Adipose tissue (tissue), 3 donors: ENCODE results near the gene MRPS15. TPM values are rescaled to one million over a fixed set of nuclear protein-coding genes. Genes with fewer than 3 reads are reported as not detected.
A peak's percentile ranks its signal among the peaks of the same experiment; 100 is the strongest.
"Not testable (repeated sequence)": the region's sequence is repeated elsewhere in the genome, so short reads cannot be mapped to it uniquely, and the experiment has no call there.

ENCODE experiments used
- H3K27ac ChIP-seq: one replicate; pipeline ENCODE4 v1.5.1; 2013; ENCODE audit warnings: low read depth, low read length
- WGBS, 3 donors: extraction: QIAGEN DNeasy Blood & Tissue Kit; methylation state at CpG; one replicate each; pipeline ENCODE4 v1.1.7; 2013; 5-methylcytosine and 5-hydroxymethylcytosine counted together
- polyA plus RNA-seq, 3 donors: library from polyadenylated mRNA; stranded (reverse); fragments of 200-250 nt; gene quantifications; one replicate each; pipeline ENCODE4 v1.2.3, GENCODE V29; 2013
- donor health status: healthy with polysubstance abuse.
- donor health status: Bipolar disorder and iron deficiency.
- donor health status: healthy.

Gene MRPS15
- polyA plus RNA-seq, 3 donors, result 69.1 to 142 (median 130) TPM

DNA sequence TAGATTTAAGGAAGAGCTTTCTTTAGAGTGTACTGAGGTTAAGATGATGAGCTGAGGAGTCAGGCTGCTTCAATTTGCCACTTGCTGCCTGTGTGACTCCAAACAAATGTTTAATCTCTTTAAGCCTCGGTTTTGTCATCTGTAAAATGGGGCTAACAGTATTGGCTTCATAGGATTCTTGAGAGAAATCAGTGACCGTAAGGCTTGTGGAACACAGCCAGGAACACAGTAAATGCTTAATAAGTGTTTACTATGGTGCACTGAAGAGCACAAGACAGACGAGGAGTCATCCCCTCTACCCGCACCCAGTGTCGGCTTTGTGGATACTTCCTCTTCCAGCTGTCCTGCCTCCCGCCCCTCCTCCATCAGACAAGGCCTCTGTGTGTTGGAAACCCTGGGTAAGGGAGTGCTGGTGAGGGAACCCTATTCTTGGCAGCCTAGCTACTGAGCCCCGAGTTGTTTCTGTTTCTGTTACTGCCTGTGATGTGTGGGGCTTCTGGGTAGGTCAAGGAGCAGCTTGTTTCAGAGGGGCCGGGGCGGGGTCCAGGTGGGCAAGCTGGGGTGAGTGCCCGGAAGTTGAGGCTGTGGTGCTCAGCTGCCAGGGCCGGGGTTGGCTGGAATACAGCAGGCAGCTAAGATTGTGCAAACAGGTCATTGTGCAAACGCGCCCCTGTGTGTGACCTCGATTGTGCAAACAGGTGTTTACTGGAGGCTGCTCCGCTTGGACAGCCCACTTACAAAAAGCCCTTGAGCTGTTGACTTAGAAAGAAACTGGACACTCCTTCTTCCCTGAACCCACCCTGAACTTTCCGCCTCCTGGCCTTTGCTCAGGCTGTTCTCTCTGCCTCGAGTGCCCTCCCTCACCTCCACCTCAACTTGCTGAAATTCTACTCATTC is 22.5 kb upstream of the MRPS15 start:
- WGBS, 3 donors, result 34 to 40% (median 39%) methylated on average over 17 of the region's 17 CpGs
- H3K27ac ChIP-seq, result peak overlapping the region; percentile 28

DNA sequence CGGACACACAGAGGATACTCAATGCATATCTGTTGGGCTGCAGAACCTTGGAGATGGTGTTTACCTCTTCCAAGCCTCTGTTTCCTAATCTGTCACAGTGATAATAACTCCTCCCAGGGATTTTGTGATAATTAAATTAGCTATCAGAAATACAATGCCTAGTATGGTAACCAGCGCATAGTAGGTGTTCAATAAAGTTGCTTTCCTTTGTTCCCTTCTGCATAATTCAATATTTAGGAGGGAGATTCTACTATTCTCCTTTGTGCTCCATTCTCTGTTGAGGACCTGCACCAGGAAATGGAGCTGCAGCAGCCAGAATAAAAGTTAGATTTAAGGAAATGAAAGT is 21.9 kb upstream of the MRPS15 start:
- H3K27ac ChIP-seq, result peak overlapping the region; percentile 77

DNA sequence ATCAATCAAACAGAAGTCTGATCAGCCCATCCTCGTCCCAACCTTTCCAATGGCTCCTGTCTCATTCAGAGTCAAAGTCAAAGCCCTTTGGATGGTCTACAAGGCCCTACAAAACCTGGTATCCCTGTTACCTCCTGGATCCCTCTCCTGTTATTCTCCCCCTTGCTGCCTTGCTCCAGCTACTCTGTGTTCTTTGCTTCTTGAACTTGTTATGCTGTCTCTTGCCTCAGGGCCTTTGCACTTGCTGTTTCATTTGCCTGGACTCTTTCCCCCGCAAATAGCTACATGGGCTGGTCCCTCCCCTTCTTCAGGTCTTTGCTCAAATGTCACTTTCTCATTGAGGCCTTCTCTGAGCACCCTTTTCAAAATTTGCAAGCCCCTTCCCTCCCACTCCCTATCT is 19.9 kb upstream of the MRPS15 start:
- no peak overlapping the region for H3K27ac ChIP-seq
- WGBS, 3 donors, result 87 to 88% (median 87%) methylated on average over 2 of the region's 2 CpGs

More for the DNA sequence above, 21.9 kb upstream of the MRPS15 start:
- 88 to 95% (median 89%) methylated on average over 2 of the region's 2 CpGs for WGBS, 3 donors

DNA sequence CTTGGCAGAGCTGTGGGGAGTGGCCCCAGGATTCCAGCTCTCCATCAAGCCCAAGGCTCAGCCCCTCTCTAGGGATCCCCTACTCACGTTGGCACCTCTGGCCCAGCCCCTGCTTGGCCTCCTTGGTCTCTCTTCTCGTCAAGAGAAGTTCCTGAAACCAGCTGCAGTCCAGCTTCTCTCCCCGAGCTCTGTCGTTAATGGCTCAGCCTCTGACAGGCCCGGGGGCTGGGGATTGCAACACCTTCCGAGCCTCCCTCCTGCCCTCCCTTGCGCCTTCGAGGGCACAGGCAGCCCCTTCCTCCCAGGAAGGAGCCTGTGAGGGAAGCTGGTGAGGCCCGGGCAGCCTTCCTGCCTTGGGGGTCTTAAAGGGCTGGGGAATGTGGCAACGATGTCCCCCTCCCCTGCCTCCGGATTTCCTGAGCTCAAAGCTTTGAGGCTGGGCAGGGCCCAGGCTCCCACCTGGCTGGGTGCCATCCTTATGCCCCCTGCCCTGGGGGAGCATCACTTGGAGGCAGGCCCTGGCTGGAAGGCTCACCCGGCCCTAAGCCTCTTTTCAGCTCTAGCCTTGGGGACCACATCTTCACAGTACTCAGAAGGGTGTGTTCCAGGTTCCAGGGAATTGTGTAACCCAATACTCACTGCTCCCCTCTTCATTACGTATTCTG is 18.7 kb upstream of the MRPS15 start, which contains the start of gene CSF3R:
CSF3R (minus strand) TSS at position 190 of the 665 bp plus-strand sequence. CDS start 3,417 bp downstream, outside the sequence.
- no peak within 1 kb of the TSS for H3K27ac ChIP-seq
- WGBS, 3 donors, result 25 to 54% (median 26%) methylated on average over 13 of the region's 13 CpGs

DNA sequence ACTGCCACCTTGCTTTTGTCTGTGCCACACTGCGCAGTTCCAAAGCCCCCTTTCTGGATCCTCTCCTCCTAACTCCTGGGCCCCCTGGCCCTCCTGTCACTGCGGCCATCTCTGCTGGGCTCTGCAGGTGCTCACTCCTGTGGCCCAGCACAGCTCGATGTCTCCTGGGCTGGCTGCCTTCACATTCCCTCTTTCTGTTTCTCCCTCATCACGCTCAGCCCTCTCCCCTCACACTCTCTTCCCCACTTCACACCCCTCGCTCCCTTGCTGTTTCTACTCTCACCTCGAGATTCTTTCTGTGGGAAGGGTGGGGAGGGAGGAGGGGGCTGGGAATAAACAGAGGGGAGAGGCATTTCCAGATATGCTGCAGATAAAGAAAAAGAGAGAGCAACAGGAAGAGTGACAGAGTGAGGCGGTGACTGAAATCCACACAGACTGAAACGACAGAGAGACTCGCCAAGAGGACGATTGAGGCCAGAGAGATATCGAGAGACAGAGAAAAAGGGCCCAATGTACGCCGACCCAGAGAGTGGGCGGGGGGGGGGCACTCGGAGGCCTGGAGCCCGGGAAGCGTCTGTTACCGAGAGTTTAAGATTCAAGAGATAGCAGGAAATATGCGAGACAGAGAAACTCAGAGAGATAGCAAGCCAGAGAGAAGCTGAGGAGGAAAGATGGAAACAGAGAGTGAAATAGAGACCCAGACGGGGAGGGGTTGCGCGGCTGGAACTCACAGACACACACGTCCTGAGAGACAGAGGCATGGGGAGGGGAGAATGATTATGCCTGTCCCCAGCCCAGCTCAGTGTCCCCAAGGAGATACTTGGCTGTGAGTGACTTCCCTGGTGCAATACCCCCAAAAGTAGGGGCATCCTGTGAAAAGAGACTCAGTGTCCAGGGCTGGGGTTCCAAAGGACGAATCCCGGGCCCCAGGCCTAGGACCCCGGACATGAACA is 17.9 kb upstream of the MRPS15 start:
- WGBS, 3 donors, result 20 to 40% (median 23%) methylated on average over 26 of the region's 26 CpGs

DNA sequence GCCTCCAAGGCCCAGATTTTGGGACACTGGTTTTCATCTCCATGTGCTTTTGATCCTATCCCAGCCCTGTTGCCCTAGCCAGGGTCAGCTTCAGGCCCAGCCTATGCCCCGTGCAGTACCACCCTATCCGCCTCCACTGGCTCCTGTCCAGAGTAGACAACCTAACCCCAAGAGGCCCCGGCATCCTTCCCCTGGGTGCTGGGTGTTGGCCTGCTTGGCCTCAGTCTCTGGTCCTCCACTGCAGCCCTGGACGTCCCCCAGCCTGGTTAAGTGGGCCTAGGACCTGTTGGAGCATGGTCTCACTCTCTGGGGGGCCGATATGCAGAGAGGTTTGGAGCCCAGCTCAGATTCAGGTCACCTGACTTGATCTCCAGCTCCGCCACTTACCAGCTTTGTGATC is 16.9 kb upstream of the MRPS15 start:
- WGBS, 3 donors, result 71 to 81% (median 77%) methylated on average over 6 of the region's 6 CpGs
- no peak overlapping the region for H3K27ac ChIP-seq

More for the DNA sequence above, 17.9 kb upstream of the MRPS15 start:
- no peak overlapping the region for H3K27ac ChIP-seq

DNA sequence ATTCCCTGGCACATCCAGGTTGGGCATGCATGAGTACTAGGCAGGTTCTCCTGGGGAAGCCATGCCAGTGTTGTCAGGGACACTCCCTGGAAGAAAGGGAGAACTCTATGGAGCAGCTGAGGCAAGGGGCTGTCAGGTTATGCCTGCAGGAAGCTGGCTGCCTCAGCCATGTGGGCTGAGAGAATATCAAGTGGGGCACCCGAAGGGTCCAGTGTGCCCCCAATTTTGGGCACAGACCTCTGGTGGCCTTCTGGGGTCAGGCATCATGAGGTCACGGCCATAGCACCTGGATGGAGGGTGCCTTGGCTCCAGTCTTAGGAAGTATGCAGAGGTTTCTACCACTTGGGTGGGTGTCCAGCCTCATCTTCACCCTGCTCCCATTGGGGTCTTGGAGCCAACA is 16.0 kb upstream of the MRPS15 start:
- 71 to 92% (median 92%) methylated on average over 2 of the region's 2 CpGs for WGBS, 3 donors
- H3K27ac ChIP-seq, result no peak overlapping the region

DNA sequence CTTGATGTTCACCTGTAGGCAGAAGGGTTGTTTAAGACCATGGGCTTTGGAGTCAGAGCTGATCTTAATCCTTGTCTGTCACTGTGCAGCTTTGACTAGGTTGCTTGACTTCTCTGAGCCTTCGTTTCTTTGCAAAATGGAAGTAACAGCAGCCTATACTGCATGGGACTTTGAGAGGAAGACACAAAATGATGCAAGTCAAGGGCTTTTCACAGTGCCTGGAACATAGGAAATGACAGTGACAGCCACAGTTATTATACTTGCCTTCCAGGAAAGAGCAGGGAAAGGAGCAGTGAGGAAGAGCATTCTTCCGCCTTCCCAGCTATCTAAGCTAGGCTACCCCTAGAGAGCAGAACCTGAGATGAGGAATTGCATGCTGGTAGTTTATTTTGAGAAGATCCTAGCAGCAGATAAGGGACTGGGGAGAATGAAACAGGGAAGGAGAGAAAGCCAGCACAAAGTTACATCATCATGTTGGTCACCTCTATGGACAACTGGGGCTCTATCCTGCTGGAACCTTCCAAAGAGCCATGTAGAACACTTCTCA is 15.4 kb upstream of the MRPS15 start:
- 48 to 77% (median 63%) methylated on average over 2 of the region's 2 CpGs for WGBS, 3 donors
- no peak overlapping the region for H3K27ac ChIP-seq

DNA sequence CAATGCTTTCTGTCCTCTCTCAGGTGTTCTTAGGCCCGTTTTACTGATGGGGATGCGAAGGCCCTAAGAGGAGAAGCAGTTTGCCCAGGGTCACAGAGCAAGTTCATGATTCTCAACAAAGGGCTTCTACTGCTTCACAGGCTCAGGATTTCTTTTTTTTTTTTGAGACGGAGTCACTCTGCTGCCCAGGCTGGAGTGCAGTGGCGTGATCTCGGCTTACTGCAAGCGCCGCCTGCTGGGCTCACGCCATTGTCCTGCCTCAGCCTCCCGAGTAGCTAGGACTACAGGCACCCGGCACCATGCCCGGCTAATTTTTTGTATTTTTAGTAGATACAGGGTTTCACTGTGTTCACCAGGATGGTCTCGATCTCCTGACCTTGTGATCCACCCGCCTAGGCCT is 13.4 kb upstream of the MRPS15 start:
- not testable (repeated sequence) for H3K27ac ChIP-seq
- 84 to 90% (median 90%) methylated on average over 13 of the region's 13 CpGs for WGBS, 3 donors

DNA sequence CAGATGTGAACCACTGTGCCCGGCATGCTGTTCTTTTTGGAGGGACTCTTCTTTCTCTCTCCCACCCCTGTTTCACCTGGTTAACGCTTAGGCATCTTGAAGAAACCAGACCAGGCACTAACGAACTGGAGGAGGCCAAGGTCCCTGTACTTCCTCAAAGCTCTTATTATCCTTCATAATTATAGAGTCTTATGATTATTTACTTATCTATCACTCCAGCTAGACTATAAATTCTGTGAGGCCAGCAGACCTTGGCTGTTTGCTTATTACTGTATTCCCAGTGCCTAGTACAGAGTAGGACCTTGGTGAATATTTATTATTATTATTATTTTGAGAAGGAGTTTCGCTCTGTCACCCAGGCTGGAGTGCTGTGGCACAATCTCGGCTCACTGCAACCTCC is 12.8 kb upstream of the MRPS15 start:
- 75 to 85% (median 80%) methylated on average over 5 of the region's 5 CpGs for WGBS, 3 donors
- no peak overlapping the region for H3K27ac ChIP-seq

DNA sequence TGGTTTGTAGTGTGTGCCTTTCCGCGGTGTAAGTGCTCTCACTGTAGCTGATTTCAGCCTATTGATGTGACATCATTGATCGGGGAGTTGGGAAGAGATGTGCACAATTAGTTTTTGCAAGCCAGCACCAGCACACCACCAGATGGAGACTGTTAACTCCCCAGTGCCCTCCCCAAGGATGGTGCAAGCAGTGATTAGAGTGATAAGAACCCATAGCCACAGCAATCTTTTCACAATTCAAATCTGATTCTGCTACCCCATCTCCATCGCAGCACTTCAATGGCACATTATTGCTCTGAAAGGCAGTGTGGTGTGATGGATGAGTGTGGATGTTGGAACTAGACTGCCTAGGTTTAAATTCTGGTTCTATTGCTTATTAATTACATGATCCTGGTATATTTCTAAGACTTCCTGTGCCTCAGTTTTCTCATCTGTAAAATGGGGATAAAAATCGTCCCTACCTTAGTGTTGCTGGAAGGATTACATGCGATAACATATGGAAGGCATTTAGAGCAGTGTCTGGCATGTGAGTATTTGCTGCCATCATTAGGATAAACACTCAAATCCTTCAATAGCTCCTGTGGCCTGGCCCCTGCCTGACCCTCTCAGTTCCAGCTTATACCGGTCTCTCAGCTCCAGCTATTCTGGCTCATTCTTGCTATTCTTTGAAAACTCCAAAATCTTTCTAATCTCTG is 11.9 kb upstream of the MRPS15 start:
- WGBS, 3 donors, result 77 to 87% (median 87%) methylated on average over 7 of the region's 7 CpGs

DNA sequence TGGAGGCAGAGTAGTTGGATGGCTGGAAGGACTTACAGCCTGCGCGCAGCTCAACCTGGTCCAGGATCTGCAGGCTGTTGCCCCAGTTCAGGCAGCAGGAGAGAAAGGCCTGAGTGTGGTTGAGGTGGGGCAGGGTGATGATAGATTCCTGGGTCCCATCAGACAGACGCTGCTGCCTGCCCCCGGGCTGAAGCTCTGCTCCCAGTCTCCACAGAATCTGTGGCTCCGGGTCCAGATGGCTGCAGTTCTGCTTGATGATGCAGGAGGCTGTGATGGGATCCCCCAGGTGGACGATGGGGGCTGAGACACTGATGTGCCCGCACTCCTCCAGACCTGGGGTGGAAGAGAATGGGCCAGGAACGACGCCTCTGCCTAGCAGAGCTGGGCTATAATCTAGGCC is 11.2 kb upstream of the MRPS15 start:
- WGBS, 3 donors, result 74 to 82% (median 82%) methylated on average over 9 of the region's 9 CpGs
- H3K27ac ChIP-seq, result no peak overlapping the region

More for the DNA sequence above, 11.9 kb upstream of the MRPS15 start:
- H3K27ac ChIP-seq, result no peak overlapping the region

DNA sequence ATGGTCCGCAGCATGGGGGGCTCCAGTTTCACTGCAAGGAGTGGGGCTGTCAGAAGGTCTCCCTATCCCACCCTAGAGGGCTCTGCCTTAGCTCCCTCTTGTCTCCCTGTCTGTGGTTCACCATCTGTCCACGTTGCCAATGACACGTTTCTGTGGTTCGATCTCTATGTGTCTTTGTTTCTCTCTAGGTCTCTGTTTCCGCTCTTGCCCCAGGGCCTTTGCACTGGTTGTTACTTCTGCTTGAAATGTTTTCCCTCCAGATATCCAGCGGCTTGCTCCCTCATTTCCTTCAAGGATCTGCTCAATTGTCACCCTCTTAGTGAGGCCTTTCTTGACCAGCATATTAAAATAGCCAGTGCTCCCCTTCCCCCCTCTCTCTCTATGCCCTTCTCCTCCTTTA is 8.5 kb upstream of the MRPS15 start:
- 85 to 88% (median 87%) methylated on average over 6 of the region's 6 CpGs for WGBS, 3 donors
- H3K27ac ChIP-seq, result no peak overlapping the region

DNA sequence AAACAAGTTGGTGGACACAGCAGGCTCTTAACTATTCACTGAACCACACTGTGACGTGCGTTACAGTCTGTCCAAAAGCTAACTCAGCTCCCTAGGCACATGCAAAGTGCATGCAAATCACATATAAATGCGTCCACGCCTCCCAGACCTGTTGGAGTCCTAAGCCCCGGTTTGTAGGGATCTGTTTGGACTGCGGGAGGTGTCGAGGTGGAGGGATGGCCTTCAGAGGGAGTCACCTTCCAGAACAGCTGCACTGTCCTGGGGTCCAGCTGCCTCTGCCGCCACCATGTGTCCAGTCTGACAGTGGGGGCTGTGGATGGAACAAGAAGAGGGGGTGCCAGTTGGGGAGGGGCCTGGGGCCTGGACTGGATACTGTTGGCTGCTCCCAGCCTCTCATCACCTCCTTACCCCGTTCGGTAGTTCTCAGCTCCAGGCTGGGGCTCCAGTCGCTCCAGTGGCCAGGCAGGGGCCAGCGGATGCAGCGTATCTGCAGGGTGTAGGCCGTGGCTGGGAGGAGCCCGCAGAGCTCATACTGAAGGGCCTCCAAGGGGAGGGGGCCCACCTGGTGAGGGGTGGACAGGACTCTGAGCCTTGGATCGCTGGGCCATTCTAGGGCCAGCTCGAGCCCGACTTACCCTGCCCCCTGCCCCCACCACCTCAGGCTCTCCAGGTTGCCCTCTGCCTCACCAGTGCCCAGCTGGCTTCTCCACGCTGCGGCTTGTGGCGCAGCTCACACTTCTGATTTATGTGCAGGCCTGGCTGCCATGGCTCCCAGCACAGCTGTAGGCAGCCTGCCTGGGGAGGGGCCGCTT is 7.9 kb upstream of the MRPS15 start:
- WGBS, 3 donors, result 64 to 72% (median 71%) methylated on average over 22 of the region's 22 CpGs
- H3K27ac ChIP-seq, result no peak overlapping the region

DNA sequence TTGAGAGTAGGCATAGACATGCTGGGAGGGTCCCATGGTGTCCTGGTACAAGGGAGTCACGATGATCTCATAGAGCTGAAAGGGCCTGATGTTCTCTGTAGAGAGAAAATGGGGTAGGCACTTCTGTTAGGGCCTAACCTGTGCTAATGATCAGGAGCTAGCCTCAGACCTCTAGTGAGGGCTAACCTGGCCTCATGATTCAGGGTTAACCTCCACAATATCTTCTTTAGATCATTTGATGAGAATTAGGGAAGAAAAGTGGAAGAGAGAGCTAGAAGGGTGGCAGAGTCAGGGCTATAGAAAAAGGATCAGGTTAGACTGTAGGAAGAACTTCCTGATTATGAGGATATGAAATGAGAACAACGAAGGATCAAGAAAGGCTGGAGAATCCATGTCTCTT is 5.0 kb upstream of the MRPS15 start:
- 82 to 94% (median 92%) methylated on average over 2 of the region's 2 CpGs for WGBS, 3 donors
- H3K27ac ChIP-seq, result no peak overlapping the region

DNA sequence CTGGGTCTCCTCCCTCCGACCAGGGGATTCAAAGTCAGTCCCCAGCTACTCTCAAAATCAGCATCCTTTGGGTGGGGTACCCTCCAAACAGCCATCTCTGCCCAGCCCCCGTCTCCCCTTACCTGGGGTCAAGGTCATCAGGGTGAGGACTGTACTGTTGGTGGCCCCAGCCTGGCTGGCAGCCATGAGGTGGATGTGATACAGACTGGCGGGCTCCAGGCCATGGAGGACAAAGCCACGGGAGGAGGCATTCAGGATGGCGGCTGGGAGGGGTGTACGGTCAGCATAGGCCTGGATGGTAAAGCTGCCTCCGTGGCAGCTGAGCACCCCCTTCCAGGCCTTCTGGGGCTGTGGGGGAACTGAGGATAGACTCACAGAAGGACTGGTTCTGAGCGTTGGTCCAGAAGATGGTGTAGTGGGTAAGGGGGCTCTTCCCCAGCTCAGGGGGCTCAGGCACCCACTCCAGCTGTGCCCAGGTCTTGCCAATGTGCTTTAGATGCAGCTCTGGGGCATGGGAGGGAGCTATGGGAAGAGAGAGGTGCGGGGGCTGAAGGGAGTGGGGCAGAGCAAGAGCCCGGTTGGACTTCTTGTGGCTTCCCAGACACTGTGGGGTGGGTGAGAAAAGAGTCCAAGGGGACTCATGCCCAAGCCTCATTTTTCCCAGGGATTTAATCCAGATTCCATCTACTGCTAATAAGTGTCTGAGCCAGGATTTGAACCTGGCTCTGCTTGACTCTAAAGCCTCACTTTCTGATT is 3.7 kb upstream of the MRPS15 start:
- 83 to 89% (median 86%) methylated on average over 10 of the region's 10 CpGs for WGBS, 3 donors
- no peak overlapping the region for H3K27ac ChIP-seq
